Aorta (tissue), 5 donors: ENCODE measurements around the gene AP2S1. TPM values are rescaled to one million over a fixed set of nuclear protein-coding genes. Genes with fewer than 3 reads are reported as not detected.
A peak's percentile ranks its signal among the peaks of the same experiment; 100 is the strongest.

Source experiments
- ATAC-seq: fragments of 200-7000 bp; cut with Tn5 transposase; one replicate; pipeline ENCODE4 v1.9.1; 2022; ENCODE audit warnings: moderate library complexity; ENCODE audit not compliant: low FRiP score
- DNase-seq, 2 donors: peaks; one replicate each; pipeline ENCODE4 v3.0.0-alpha.2; 2020
- H3K27ac ChIP-seq, 2 donors: one replicate each; pipeline ENCODE4 v1.5.1; 2013; ENCODE audit warnings: low read length in 2 of 2, mild to moderate bottlenecking in 2 of 2, moderate library complexity in 2 of 2, control low read depth in 1 of 2, inconsistent platforms in 1 of 2, low read depth in 1 of 2
- H3K27me3 ChIP-seq, 2 donors: one replicate each; pipeline ENCODE4 v1.6.1; 2013; ENCODE audit warnings: control low read depth in 1 of 2, low read length in 1 of 2, mild to moderate bottlenecking in 1 of 2, moderate library complexity in 1 of 2; ENCODE audit not compliant: insufficient read depth in 2 of 2, control insufficient read depth in 1 of 2
- H3K36me3 ChIP-seq, 2 donors: one replicate each; pipeline ENCODE4 v1.6.1; 2013; ENCODE audit warnings: control low read depth in 1 of 2, low read length in 1 of 2, mild to moderate bottlenecking in 1 of 2; ENCODE audit not compliant: insufficient read depth in 2 of 2, control insufficient read depth in 1 of 2
- H3K4me1 ChIP-seq, 2 donors: one replicate each; pipeline ENCODE4 v1.6.1; 2013; ENCODE audit warnings: low read length in 2 of 2, control low read depth in 1 of 2, mild to moderate bottlenecking in 1 of 2, moderate library complexity in 1 of 2; ENCODE audit not compliant: insufficient read depth in 2 of 2, control insufficient read depth in 1 of 2
- H3K4me3 ChIP-seq, 2 donors: one replicate each; pipeline ENCODE4 v1.5.1; 2013; ENCODE audit warnings: low read length in 2 of 2, control low read depth in 1 of 2, mild to moderate bottlenecking in 1 of 2
- H3K9me3 ChIP-seq: one replicate; pipeline ENCODE4 v1.6.1; 2013; ENCODE audit warnings: mild to moderate bottlenecking, low read length; ENCODE audit not compliant: control insufficient read depth
- WGBS, 2 donors: extraction: QIAGEN DNeasy Blood & Tissue Kit; methylation state at CpG; one replicate each; pipeline ENCODE4 v1.1.7; 2013; 5-methylcytosine and 5-hydroxymethylcytosine counted together
- intact Hi-C, 2 donors: fragments of 100-400 bp; cut with DNase I; formaldehyde crosslinking; loops; one replicate each; pipeline versions ENCODE4 v1.14.2 to v1.15.0; 2022
- polyA plus RNA-seq, 2 donors: library from polyadenylated mRNA; stranded (reverse); fragments of 200-250 nt; gene quantifications; one replicate each; pipeline ENCODE4 v1.2.3, GENCODE V29; 2013
- total RNA-seq, 2 donors: library from RNA; stranded (reverse); fragmentation: NEBNext Ultra II Directional; extraction: Animal tissue kit (Norgen Biotek cat#: 25700); gene quantifications; one replicate each; pipeline ENCODE4 v1.2.1, GENCODE V29; 2021
- donor health status: healthy with polysubstance abuse.
- donor health status: Bipolar disorder and iron deficiency.
- donor health status: DM: no; HTN: no; CAD: no.
- donor health status: DM: no; HTN: no; CAD: no.
- donor health status: DM: yes; HTN: yes; CAD: no.

AP2S1 gene
- total and polyA plus RNA-seq, 4 donors: 90.0 to 121 (median 109) TPM

- H3K9me3 ChIP-seq: no peaks in the 10 kb centered on the region
- H3K27me3 ChIP-seq: no peaks in the 10 kb centered on the region
- peaks cover 0 to 5% of the 10 kb centered on the region in 2 donors for H3K36me3 ChIP-seq
- no peak overlapping the region for H3K27ac ChIP-seq
- ATAC-seq (no peak), DNase-seq (no peak)
- no peak overlapping the region for H3K4me3 ChIP-seq
- intact Hi-C loops: loop anchor here (1.0 to 10.0 kb wide), 2 partner anchors 83 to 235 kb away; partner anchors contain the start of gene CALM3 (in 1 of the 2)
- H3K4me1 ChIP-seq: no peaks in the 10 kb centered on the region
- 78 to 79% methylated on average over 12 of the region's 12 CpGs for WGBS, 2 donors
Measured at GRCh38 chr19:46839752-46840497, 10.7 kb downstream of the AP2S1 start.

GRCh38 chr19:46838160-46838559 lies 12.5 kb downstream of the AP2S1 start:
- DNase-seq: no peak
- H3K9me3 ChIP-seq: no peaks in the 10 kb centered on the region
- no peak for ATAC-seq
- no peaks in the 10 kb centered on the region for H3K27me3 ChIP-seq
- 87% methylated on average over 20 of the region's 20 CpGs for WGBS, 2 donors
- H3K4me1 ChIP-seq: no peaks in the 10 kb centered on the region
- intact Hi-C loops: no loop called here
- no peak overlapping the region for H3K4me3 ChIP-seq
- H3K27ac ChIP-seq: no peak overlapping the region
- H3K36me3 ChIP-seq: peaks cover 0 to 5% of the 10 kb centered on the region in 2 donors

GRCh38 chr19:46834984-46835383 lies 15.7 kb downstream of the AP2S1 start:
- Histone ChIP-seq H3K27me3 (no peaks in the 10 kb centered on the region), H3K4me3 (no peak overlapping the region), H3K4me1 (no peaks in the 10 kb centered on the region), H3K27ac (no peak overlapping the region), H3K36me3 (peaks cover 0 to 5% of the 10 kb centered on the region in 2 donors), H3K9me3 (no peaks in the 10 kb centered on the region)
- intact Hi-C loops: no loop called here
- DNase-seq (no peak), ATAC-seq (no peak)
- WGBS, 2 donors: 96 to 98% methylated on average over 6 of the region's 6 CpGs

- Histone ChIP-seq H3K9me3 (no peaks in the 10 kb centered on the region), H3K4me3 (no peak overlapping the region), H3K27me3 (no peaks in the 10 kb centered on the region), H3K36me3 (peaks cover 0 to 5% of the 10 kb centered on the region in 2 donors), H3K4me1 (no peaks in the 10 kb centered on the region), H3K27ac (no peak overlapping the region)
- intact Hi-C loops: no loop called here
- ATAC-seq: no peak
- DNase-seq: no peak
- 87% methylated on average over 5 of the region's 5 CpGs for WGBS, 2 donors
Measured at GRCh38 chr19:46834121-46834520, 16.5 kb downstream of the AP2S1 start.

GRCh38 chr19:46830864-46831263 lies 19.8 kb downstream of the AP2S1 start:
- intact Hi-C loops: no loop called here
- ATAC-seq (no peak), DNase-seq (no peak)
- Histone ChIP-seq H3K36me3 (no peaks in the 10 kb centered on the region), H3K4me1 (no peaks in the 10 kb centered on the region), H3K27ac (no peak overlapping the region), H3K27me3 (no peaks in the 10 kb centered on the region), H3K9me3 (no peaks in the 10 kb centered on the region), H3K4me3 (no peak overlapping the region)
- 88 to 95% methylated on average over 2 of the region's 2 CpGs for WGBS, 2 donors

GRCh38 chr19:46828484-46828883 lies 22.2 kb downstream of the AP2S1 start:
- no peak for ATAC-seq
- no peak for DNase-seq
- 72 to 75% methylated on average over 5 of the region's 5 CpGs for WGBS, 2 donors

GRCh38 chr19:46825731-46826055 lies 25.0 kb downstream of the AP2S1 start:
- H3K27ac ChIP-seq: no peak overlapping the region
- intact Hi-C loops: no loop called here
- ATAC-seq (no peak), DNase-seq (no peak)
- H3K9me3 ChIP-seq: no peaks in the 10 kb centered on the region
- no peak overlapping the region for H3K4me3 ChIP-seq
- WGBS, 2 donors: 81 to 83% methylated on average over 5 of the region's 5 CpGs
- no peaks in the 10 kb centered on the region for H3K27me3 ChIP-seq
- H3K4me1 ChIP-seq: no peaks in the 10 kb centered on the region
- no peaks in the 10 kb centered on the region for H3K36me3 ChIP-seq

More at GRCh38 chr19:46828484-46828883, 22.2 kb downstream of the AP2S1 start:
- H3K4me1 ChIP-seq: no peaks in the 10 kb centered on the region
- no peak overlapping the region for H3K27ac ChIP-seq
- H3K27me3 ChIP-seq: no peaks in the 10 kb centered on the region
- no peaks in the 10 kb centered on the region for H3K36me3 ChIP-seq
- H3K9me3 ChIP-seq: no peaks in the 10 kb centered on the region
- H3K4me3 ChIP-seq: no peak overlapping the region
- intact Hi-C loops: no loop called here

GRCh38 chr19:46824890-46825730 lies 25.5 kb downstream of the AP2S1 start:
- ATAC-seq (no peak), DNase-seq (peak in 1 of 2 donors; percentile 73)
- Histone ChIP-seq H3K36me3 (no peaks in the 10 kb centered on the region), H3K9me3 (no peaks in the 10 kb centered on the region), H3K27me3 (no peaks in the 10 kb centered on the region), H3K4me1 (no peaks in the 10 kb centered on the region), H3K27ac (no peak overlapping the region), H3K4me3 (no peak overlapping the region)
- WGBS, 2 donors: 89 to 90% methylated on average over 21 of the region's 21 CpGs
- intact Hi-C loops: loop anchor here in 1 of 2 donors (5.0 kb wide), 1 partner anchor 48 kb away; no protein-coding TSS in a partner anchor
